MM.1S (cell line): ENCODE measurements around the gene GOLT1A.

Experiments
- DNase-seq: peaks from one replicate; pipeline ENCODE4 v3.0.0-alpha.2; 2015
- H2AFZ ChIP-seq: fragments of 300-600 bp; sonication (generic); 2 replicates; pipeline ENCODE4 v1.6.0; 2016; ENCODE audit warnings: antibody characterized with exemption, low read length
- H3F3A ChIP-seq: fragments of 300-600 bp; sonication (generic); 2 replicates; pipeline ENCODE4 v1.6.1; 2016; ENCODE audit warnings: mild to moderate bottlenecking, antibody characterized with exemption, low read length, moderate library complexity, mixed read lengths; ENCODE audit not compliant: insufficient read depth
- H3K27ac ChIP-seq: fragments of 300-600 bp; sonication (generic); 2 replicates; pipeline ENCODE4 v1.5.1; 2016; ENCODE audit warnings: mild to moderate bottlenecking, low read length
- H3K27me3 ChIP-seq: fragments of 300-600 bp; sonication (generic); replicated peaks from 2 replicates; pipeline ENCODE4 v1.6.0; 2016; ENCODE audit warnings: low read length; ENCODE audit not compliant: insufficient read depth
- H3K36me3 ChIP-seq: fragments of 300-600 bp; sonication (generic); replicated peaks from 2 replicates; pipeline ENCODE4 v1.6.1; 2016; ENCODE audit warnings: mild to moderate bottlenecking, low read length, mixed read lengths; ENCODE audit not compliant: insufficient read depth
- H3K4me1 ChIP-seq: fragments of 300-600 bp; sonication (generic); 2 replicates; pipeline ENCODE4 v1.6.1; 2016; ENCODE audit warnings: low read length, mixed read lengths
- H3K4me2 ChIP-seq: fragments of 300-600 bp; sonication (generic); 2 replicates; pipeline ENCODE4 v1.6.0; 2016; ENCODE audit warnings: low read depth, low read length
- H3K4me3 ChIP-seq: fragments of 300-600 bp; sonication (generic); 2 replicates; pipeline ENCODE4 v1.5.1; 2016; ENCODE audit warnings: low read length, mixed read lengths
- H3K79me2 ChIP-seq: fragments of 300-600 bp; sonication (generic); 2 replicates; pipeline ENCODE4 v1.6.1; 2016; ENCODE audit warnings: mixed run types, low read length, mixed read lengths
- H3K9ac ChIP-seq: fragments of 300-600 bp; sonication (generic); 2 replicates; pipeline ENCODE4 v1.6.1; 2016; ENCODE audit warnings: low read length, mixed read lengths
- H3K9me2 ChIP-seq: fragments of 300-600 bp; sonication (generic); replicated peaks from 2 replicates; pipeline ENCODE4 v1.6.1; 2016; ENCODE audit warnings: mild to moderate bottlenecking, low read length, mixed read lengths; ENCODE audit not compliant: insufficient read depth
- H3K9me3 ChIP-seq: fragments of 300-600 bp; sonication (generic); replicated peaks from 2 replicates; pipeline ENCODE4 v1.6.1; 2016; ENCODE audit warnings: mild to moderate bottlenecking, low read length, mixed read lengths; ENCODE audit not compliant: insufficient read depth
- H4K20me1 ChIP-seq: fragments of 300-600 bp; sonication (generic); 2 replicates; pipeline ENCODE4 v1.6.1; 2016; ENCODE audit warnings: mild to moderate bottlenecking, low read length, moderate library complexity, mixed read lengths; ENCODE audit not compliant: insufficient read depth
- CTCF ChIP-seq: fragments of 300-600 bp; sonication (generic); IDR thresholded peaks from 2 replicates; pipeline ENCODE4 v1.5.1; 2016; ENCODE audit warnings: antibody characterized with exemption, low read length, mixed read lengths
- EZH2 ChIP-seq: fragments of 300-600 bp; sonication (generic); optimal IDR thresholded peaks from 2 replicates; pipeline ENCODE3; 2017; ENCODE audit warnings: low read depth, mild to moderate bottlenecking, antibody characterized with exemption, low read length, mixed read lengths
- EZH2phosphoT487 ChIP-seq: fragments of 300-600 bp; sonication (generic); IDR thresholded peaks from 2 replicates; pipeline ENCODE4 v1.6.1; 2018; ENCODE audit warnings: antibody characterized with exemption, low read length

GOLT1A gene

GRCh38 chr1:204192589-204193352 is 21.0 kb downstream of the GOLT1A start:
- DNase-seq = no peak

GRCh38 chr1:204192046-204192445 is 21.7 kb downstream of the GOLT1A start:
- H3K4me3 ChIP-seq = no peak overlapping the region
- no peaks in the 10 kb centered on the region for H3K9me2 ChIP-seq
- H3K4me2 ChIP-seq = no peak overlapping the region
- no peaks in the 10 kb centered on the region for H4K20me1 ChIP-seq
- H3K9me3 ChIP-seq = no peaks in the 10 kb centered on the region
- no peaks in the 10 kb centered on the region for H3F3A ChIP-seq
- H3K36me3 ChIP-seq = no peaks in the 10 kb centered on the region
- H3K9ac ChIP-seq = no peak overlapping the region
- no peak overlapping the region for H2AFZ ChIP-seq
- H3K27ac ChIP-seq = no peak overlapping the region
- no peak for DNase-seq
- no peaks in the 10 kb centered on the region for H3K79me2 ChIP-seq
- H3K27me3 ChIP-seq = peaks cover 65% of the 10 kb centered on the region
- TF ChIP-seq EZH2phosphoT487 (no peak), EZH2 (no peak), CTCF (no peak)
- no peaks in the 10 kb centered on the region for H3K4me1 ChIP-seq

More at GRCh38 chr1:204192589-204193352, 21.0 kb downstream of the GOLT1A start:
- Histone ChIP-seq H3K27ac (no peak overlapping the region), H2AFZ (no peak overlapping the region), H3F3A (no peaks in the 10 kb centered on the region), H4K20me1 (no peaks in the 10 kb centered on the region), H3K4me2 (no peak overlapping the region), H3K9me2 (no peaks in the 10 kb centered on the region), H3K4me3 (no peak overlapping the region), H3K4me1 (no peaks in the 10 kb centered on the region), H3K9me3 (no peaks in the 10 kb centered on the region), H3K9ac (no peak overlapping the region), H3K27me3 (peaks cover 67% of the 10 kb centered on the region), H3K36me3 (no peaks in the 10 kb centered on the region), H3K79me2 (no peaks in the 10 kb centered on the region)
- TF ChIP-seq EZH2 (no peak), CTCF (no peak), EZH2phosphoT487 (no peak)

- no peak for DNase-seq
- Histone ChIP-seq H3K4me1 (no peaks in the 10 kb centered on the region), H3K27ac (no peak overlapping the region), H3K9me2 (no peaks in the 10 kb centered on the region), H3K27me3 (peaks cover 60% of the 10 kb centered on the region), H3K4me3 (no peak overlapping the region), H3K4me2 (no peak overlapping the region), H4K20me1 (no peaks in the 10 kb centered on the region), H3K79me2 (no peaks in the 10 kb centered on the region), H2AFZ (no peak overlapping the region), H3K9me3 (no peaks in the 10 kb centered on the region), H3K36me3 (no peaks in the 10 kb centered on the region), H3F3A (no peaks in the 10 kb centered on the region), H3K9ac (no peak overlapping the region)
- TF ChIP-seq EZH2 = no peak
- TF ChIP-seq EZH2phosphoT487 = no peak
- TF ChIP-seq CTCF = no peak
Observed at GRCh38 chr1:204191456-204191855, 22.3 kb downstream of the GOLT1A start.
